Measurements from ENCODE around the gene RNF25.

RNF25 gene

DNA sequence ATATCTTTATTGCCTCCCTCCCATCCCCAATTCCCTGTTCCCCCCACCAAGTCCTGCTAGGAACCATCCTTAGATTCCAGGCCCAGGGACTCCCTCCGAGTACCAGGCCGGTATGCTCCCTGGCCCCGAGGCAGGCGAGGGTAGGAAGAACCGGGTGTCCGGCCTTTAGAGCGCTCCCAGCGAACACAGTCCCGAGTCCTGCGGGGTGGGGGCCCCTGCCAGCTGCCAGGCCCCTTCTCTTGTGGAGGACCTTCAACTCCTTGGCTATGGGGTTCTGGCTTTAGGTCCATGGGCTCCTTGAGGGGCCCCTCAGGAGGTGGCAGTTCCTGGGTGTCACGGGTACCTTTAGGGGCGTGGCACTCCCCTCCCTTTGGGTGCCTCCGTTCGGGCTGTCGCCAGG is 7.9 kb downstream of the RNF25 start:
- Histone ChIP-seq H3K4me3 (ENCODE audit: low read depth, low read length) (no peak overlapping the region), H3K79me2 (no peaks in the 10 kb centered on the region), H2AFZ (no peak overlapping the region), H3K36me3 (ENCODE audit: control insufficient read depth, insufficient read depth, low read length) (no peaks in the 10 kb centered on the region), H3K4me1 (peaks cover under 1% of the 10 kb centered on the region), H3K4me2 (ENCODE audit: low read length) (no peak overlapping the region), H3K9ac (no peak overlapping the region), H3K27ac (no peak overlapping the region), H3K9me3 (ENCODE audit: control insufficient read depth, low read length) (no peaks in the 10 kb centered on the region), H3K27me3 (ENCODE audit: control insufficient read depth, insufficient read depth, low read length) (no peaks in the 10 kb centered on the region)
- TF ChIP-seq CTCF (IDR thresholded peaks at IDR 0.05) = no peak

DNA sequence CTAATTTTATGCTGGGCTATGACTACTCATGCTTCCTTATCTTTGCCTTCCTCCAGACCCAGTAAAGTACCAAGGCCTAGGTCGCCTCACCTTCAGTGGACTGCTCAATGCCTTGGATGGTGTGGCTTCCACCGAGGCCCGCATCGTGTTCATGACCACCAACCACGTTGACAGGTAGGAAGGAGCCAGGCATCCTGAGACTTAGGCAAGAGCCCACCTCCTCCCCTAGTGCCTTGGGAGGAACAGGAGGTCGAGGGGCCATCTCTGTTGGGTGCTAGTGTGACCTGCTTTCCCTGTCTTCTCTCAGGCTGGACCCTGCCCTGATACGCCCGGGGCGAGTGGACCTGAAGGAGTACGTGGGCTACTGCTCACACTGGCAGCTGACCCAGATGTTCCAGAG is 9.0 kb downstream of the RNF25 start:
- Histone ChIP-seq H3K79me2 (peaks cover 8% of the 10 kb centered on the region), H3K4me1 (peaks cover 6% of the 10 kb centered on the region), H3K9ac (no peak overlapping the region), H3K27ac (no peak overlapping the region), H3K9me3 (ENCODE audit: control insufficient read depth, low read length) (no peaks in the 10 kb centered on the region), H3K4me3 (ENCODE audit: low read depth, low read length) (no peak overlapping the region), H2AFZ (no peak overlapping the region), H3K4me2 (ENCODE audit: low read length) (no peak overlapping the region), H3K27me3 (ENCODE audit: control insufficient read depth, insufficient read depth, low read length) (no peaks in the 10 kb centered on the region), H3K36me3 (ENCODE audit: control insufficient read depth, insufficient read depth, low read length) (no peaks in the 10 kb centered on the region)
- no peak for TF ChIP-seq CTCF (IDR thresholded peaks at IDR 0.05)

- Histone ChIP-seq H3K9ac (no peak overlapping the region), H3K27me3 (ENCODE audit: control insufficient read depth, insufficient read depth, low read length) (no peaks in the 10 kb centered on the region), H3K9me3 (ENCODE audit: control insufficient read depth, low read length) (no peaks in the 10 kb centered on the region), H3K79me2 (peaks cover 10% of the 10 kb centered on the region), H3K4me2 (ENCODE audit: low read length) (no peak overlapping the region), H3K4me3 (ENCODE audit: low read depth, low read length) (no peak overlapping the region), H3K4me1 (peaks cover 6% of the 10 kb centered on the region), H2AFZ (no peak overlapping the region), H3K36me3 (ENCODE audit: control insufficient read depth, insufficient read depth, low read length) (no peaks in the 10 kb centered on the region), H3K27ac (no peak overlapping the region)
- TF ChIP-seq CTCF (IDR thresholded peaks at IDR 0.05) = no peak
These were observed 9.4 kb downstream of the RNF25 start for GRCh38 chr2:218662377-218662776.

- TF ChIP-seq CTCF (IDR thresholded peaks at IDR 0.05) = no peak
- no peaks in the 10 kb centered on the region for H3K9me3 ChIP-seq (ENCODE audit: control insufficient read depth, low read length)
- H3K27me3 ChIP-seq (ENCODE audit: control insufficient read depth, insufficient read depth, low read length) = no peaks in the 10 kb centered on the region
- H3K9ac ChIP-seq = no peak overlapping the region
- H3K27ac ChIP-seq = peak overlapping the region; percentile 70
- peaks cover 6% of the 10 kb centered on the region for H3K4me1 ChIP-seq
- peak overlapping the region; percentile 98 for H3K4me2 ChIP-seq (ENCODE audit: low read length)
- H3K4me3 ChIP-seq (ENCODE audit: low read depth, low read length) = peak overlapping the region; percentile 91
- peaks cover 10% of the 10 kb centered on the region for H3K79me2 ChIP-seq
- no peaks in the 10 kb centered on the region for H3K36me3 ChIP-seq (ENCODE audit: control insufficient read depth, insufficient read depth, low read length)
- peak overlapping the region; percentile 91 for H2AFZ ChIP-seq
These were observed 11.8 kb downstream of the RNF25 start for GRCh38 chr2:218659988-218660358.

DNA sequence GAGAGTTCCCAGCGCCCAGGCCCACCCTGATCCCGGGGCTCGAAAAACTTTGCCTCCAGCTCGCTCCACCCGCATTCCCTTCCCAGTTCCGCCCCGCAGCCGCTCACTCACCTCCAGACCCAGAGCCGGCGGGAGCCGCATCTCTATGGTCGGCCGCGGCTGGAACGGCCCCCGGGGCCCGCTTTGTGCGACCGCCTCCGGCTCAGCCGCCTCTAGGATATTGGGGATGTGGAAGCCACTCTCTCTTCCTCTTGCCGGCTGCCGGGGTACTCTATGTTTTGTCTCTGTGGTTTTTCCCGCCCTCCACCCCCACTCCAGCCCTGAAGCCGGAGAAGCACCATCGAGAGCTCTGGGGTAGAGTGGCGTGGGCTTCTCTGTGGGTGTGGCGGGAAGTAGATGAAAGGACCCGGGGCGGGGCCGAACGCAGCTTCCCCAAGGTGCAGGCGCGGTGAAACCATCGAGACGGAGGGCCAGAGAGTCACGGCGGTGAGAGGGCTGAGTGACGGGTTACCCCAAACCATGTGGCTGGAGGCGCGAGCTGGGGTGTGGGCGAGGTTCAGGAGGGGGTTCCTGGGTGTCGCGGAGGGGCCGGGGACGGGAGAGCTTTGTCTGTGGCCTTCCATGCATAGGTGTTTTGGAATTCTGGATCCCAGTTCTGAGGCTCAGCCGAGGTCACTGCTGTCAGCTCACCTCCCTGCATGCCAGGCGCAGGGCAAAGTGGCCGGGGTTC is 12.4 kb downstream of the RNF25 start, which contains the start of the genes BCS1L and ZNF142:
Gene BCS1L (plus strand): TSS at position 426 of the 730 bp plus-strand sequence. CDS start 1,305 bp downstream, outside the sequence.
Gene ZNF142 (minus strand): TSS at position 366 of the 730 bp plus-strand sequence. CDS start 3,194 bp downstream, outside the sequence.
- H3K36me3 ChIP-seq (ENCODE audit: control insufficient read depth, insufficient read depth, low read length) = no peaks in the 10 kb centered on the region
- H3K4me1 ChIP-seq = peaks cover 6% of the 10 kb centered on the region

More for the DNA sequence above, 12.4 kb downstream of the RNF25 start, which contains the start of the genes BCS1L and ZNF142:
- Histone ChIP-seq H3K9me3 (ENCODE audit: control insufficient read depth, low read length) (no peaks in the 10 kb centered on the region), H2AFZ (peak within 1 kb of the TSS; percentile 91), H3K79me2 (peaks cover 10% of the 10 kb centered on the region), H3K9ac (peak within 1 kb of the TSS; percentile 8), H3K4me2 (ENCODE audit: low read length) (peak within 1 kb of the TSS; percentile 98), H3K27ac (peak within 1 kb of the TSS; percentile 70), H3K4me3 (ENCODE audit: low read depth, low read length) (peak within 1 kb of the TSS; percentile 91), H3K27me3 (ENCODE audit: control insufficient read depth, insufficient read depth, low read length) (no peaks in the 10 kb centered on the region)
- TF ChIP-seq CTCF (IDR thresholded peaks at IDR 0.05) = no peak

Measured in parathyroid adenoma (tissue), 2 donors.